Measurements from ENCODE around the gene CMAS. TPM values are rescaled to one million over a fixed set of nuclear protein-coding genes. Genes with fewer than 3 reads are reported as not detected.

Gene CMAS
- total and polyA plus RNA-seq, 2 experiments from 2014 or later: 53.7 to 79.9 TPM

GRCh38 chr12:22034709-22035506 lies 11.1 kb upstream of the CMAS start:
- H3K79me2 ChIP-seq: no peaks in the 10 kb centered on the region
- H3K27me3 ChIP-seq: no peaks in the 10 kb centered on the region
- H4K20me1 ChIP-seq (ENCODE audit: insufficient read depth, poor library complexity, severe bottlenecking): no peaks in the 10 kb centered on the region
- H3K9me3 ChIP-seq (ENCODE audit: low read depth): no peaks in the 10 kb centered on the region
- no peak for DNase-seq (ENCODE audit: low spot score)
- no peaks in the 10 kb centered on the region for H3K36me3 ChIP-seq (replicated peaks; ENCODE audit: insufficient read depth, low read depth)
- peak overlapping the region; percentile 24 for H3K27ac ChIP-seq
- H3K9me2 ChIP-seq (replicated peaks; ENCODE audit: insufficient read depth): no peaks in the 10 kb centered on the region
- peak overlapping the region; percentile 54 for H2AFZ ChIP-seq
- H3K4me1 ChIP-seq (ENCODE audit: insufficient read depth): no peaks in the 10 kb centered on the region
- WGBS (ENCODE audit: low lambda C conversion rate, missing lambda C conversion rate): 50% methylated on average over 4 of the region's 4 CpGs
- TF ChIP-seq EZH2phosphoT487 (IDR thresholded peaks at IDR 0.05; ENCODE audit: low read depth, severe bottlenecking, unreplicated experiment): no peak
- no peak for TF ChIP-seq EZH2 (IDR thresholded peaks at IDR 0.05; ENCODE audit: borderline replicate concordance)
- TF ChIP-seq, protein P1, sequence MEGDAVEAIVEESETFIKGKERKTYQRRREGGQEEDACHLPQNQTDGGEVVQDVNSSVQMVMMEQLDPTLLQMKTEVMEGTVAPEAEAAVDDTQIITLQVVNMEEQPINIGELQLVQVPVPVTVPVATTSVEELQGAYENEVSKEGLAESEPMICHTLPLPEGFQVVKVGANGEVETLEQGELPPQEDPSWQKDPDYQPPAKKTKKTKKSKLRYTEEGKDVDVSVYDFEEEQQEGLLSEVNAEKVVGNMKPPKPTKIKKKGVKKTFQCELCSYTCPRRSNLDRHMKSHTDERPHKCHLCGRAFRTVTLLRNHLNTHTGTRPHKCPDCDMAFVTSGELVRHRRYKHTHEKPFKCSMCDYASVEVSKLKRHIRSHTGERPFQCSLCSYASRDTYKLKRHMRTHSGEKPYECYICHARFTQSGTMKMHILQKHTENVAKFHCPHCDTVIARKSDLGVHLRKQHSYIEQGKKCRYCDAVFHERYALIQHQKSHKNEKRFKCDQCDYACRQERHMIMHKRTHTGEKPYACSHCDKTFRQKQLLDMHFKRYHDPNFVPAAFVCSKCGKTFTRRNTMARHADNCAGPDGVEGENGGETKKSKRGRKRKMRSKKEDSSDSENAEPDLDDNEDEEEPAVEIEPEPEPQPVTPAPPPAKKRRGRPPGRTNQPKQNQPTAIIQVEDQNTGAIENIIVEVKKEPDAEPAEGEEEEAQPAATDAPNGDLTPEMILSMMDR (IDR thresholded peaks at IDR 0.05; ENCODE audit: poor library complexity): no peak
- peak overlapping the region; percentile 22 for H3K4me2 ChIP-seq
- H3K4me3 ChIP-seq: no peak overlapping the region

DNA sequence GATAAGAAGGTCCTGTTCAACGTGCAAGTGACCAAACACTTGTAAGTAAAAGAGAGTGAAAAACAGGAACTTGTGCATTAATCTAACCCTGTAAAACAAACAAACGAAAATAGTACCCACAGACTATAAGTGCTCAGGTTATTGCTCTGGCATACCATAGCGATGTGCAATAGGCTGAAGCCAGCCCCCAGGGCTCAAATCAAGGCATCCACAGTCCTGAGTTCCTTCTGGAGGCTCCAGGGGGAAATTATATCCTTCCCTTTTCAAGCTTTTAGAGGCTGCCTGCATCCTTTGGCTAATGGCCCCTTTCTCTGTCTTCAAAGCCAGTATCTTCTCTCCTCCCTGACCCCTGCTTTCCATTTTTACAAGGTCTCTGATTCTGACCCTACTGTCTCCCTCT lies 8.1 kb upstream of the CMAS start:
- Histone ChIP-seq H2AFZ (no peak overlapping the region), H3K79me2 (no peaks in the 10 kb centered on the region), H3K9me3 (ENCODE audit: low read depth) (no peaks in the 10 kb centered on the region), H3K27ac (no peak overlapping the region), H3K36me3 (replicated peaks; ENCODE audit: insufficient read depth, low read depth) (no peaks in the 10 kb centered on the region), H3K27me3 (no peaks in the 10 kb centered on the region), H3K4me3 (no peak overlapping the region), H4K20me1 (ENCODE audit: insufficient read depth, poor library complexity, severe bottlenecking) (no peaks in the 10 kb centered on the region), H3K9me2 (replicated peaks; ENCODE audit: insufficient read depth) (no peaks in the 10 kb centered on the region), H3K4me2 (no peak overlapping the region), H3K4me1 (ENCODE audit: insufficient read depth) (peaks cover 5% of the 10 kb centered on the region)
- 63% methylated on average over 3 of the region's 3 CpGs for WGBS (ENCODE audit: low lambda C conversion rate, missing lambda C conversion rate)
- no peak for TF ChIP-seq EZH2phosphoT487 (IDR thresholded peaks at IDR 0.05; ENCODE audit: low read depth, severe bottlenecking, unreplicated experiment)
- TF ChIP-seq, protein P1 (IDR thresholded peaks at IDR 0.05; ENCODE audit: poor library complexity): no peak
- no peak for DNase-seq (ENCODE audit: low spot score)

GRCh38 chr12:22038734-22039133 lies 7.3 kb upstream of the CMAS start:
- peaks cover 5% of the 10 kb centered on the region for H3K4me1 ChIP-seq (ENCODE audit: insufficient read depth)
- H3K79me2 ChIP-seq: no peaks in the 10 kb centered on the region
- no peak overlapping the region for H2AFZ ChIP-seq
- no peaks in the 10 kb centered on the region for H4K20me1 ChIP-seq (ENCODE audit: insufficient read depth, poor library complexity, severe bottlenecking)
- TF ChIP-seq EZH2phosphoT487 (IDR thresholded peaks at IDR 0.05; ENCODE audit: low read depth, severe bottlenecking, unreplicated experiment) (no peak), EZH2 (IDR thresholded peaks at IDR 0.05; ENCODE audit: borderline replicate concordance) (no peak)
- TF ChIP-seq, protein P1 (IDR thresholded peaks at IDR 0.05; ENCODE audit: poor library complexity): no peak
- H3K27me3 ChIP-seq: no peaks in the 10 kb centered on the region
- no peak for DNase-seq (ENCODE audit: low spot score)
- H3K4me3 ChIP-seq: no peak overlapping the region
- no peak overlapping the region for H3K4me2 ChIP-seq
- H3K9me3 ChIP-seq (ENCODE audit: low read depth): no peaks in the 10 kb centered on the region
- H3K9me2 ChIP-seq (replicated peaks; ENCODE audit: insufficient read depth): no peaks in the 10 kb centered on the region
- H3K36me3 ChIP-seq (replicated peaks; ENCODE audit: insufficient read depth, low read depth): no peaks in the 10 kb centered on the region
- H3K27ac ChIP-seq: no peak overlapping the region
